HepG2 (cell line): ENCODE measurements around the gene RAD51D. TPM values are rescaled to one million over a fixed set of nuclear protein-coding genes. Genes with fewer than 3 reads are reported as not detected.
"Not testable (repeated sequence)": the region's sequence is repeated elsewhere in the genome, so short reads cannot be mapped to it uniquely, and the experiment has no call there.

Experiments
- ATAC-seq: fragments of 200-7000 bp; cut with Tn5 transposase; 3 replicates; pipeline ENCODE4 v1.9.1; 2020; ENCODE audit warnings: mild to moderate bottlenecking, moderate library complexity
- BruUV-seq: library from RNA; stranded (reverse); fragments of 400-500 nt; replicated peaks from 2 replicates; lab custom pipeline; 2021; lab: Mats Ljungman, UMichigan
- CTCF ChIA-PET: fragments of 300-600 bp; formaldehyde crosslinking; extraction: SDS; loops from one replicate; lab custom pipeline; 2021; ENCODE audit warnings: low total read pairs, inconsistent platforms, low intra/inter-chr PET ratio; lab: Yijun Ruan, JAX
- POLR2A ChIA-PET: fragments of 350-600 bp; sonication (Branson Sonifier 250); formaldehyde crosslinking; loops from one replicate; lab custom pipeline; 2020; ENCODE audit warnings: antibody characterized with exemption, inconsistent platforms; lab: Yijun Ruan, JAX
- DNase-seq: peaks from one replicate; pipeline ENCODE4 v3.0.0-alpha.2; 2015; ENCODE audit warnings: low spot score
- FAIRE-seq: peaks from 3 replicates; lab custom pipeline; 2011; peaks lifted over from hg19 to GRCh38; lab: Jason Lieb, UNC
- H2AFZ ChIP-seq: one replicate; pipeline ENCODE4 v1.6.1; 2011; ENCODE audit warnings: low read length, inconsistent platforms
- H3K27ac ChIP-seq: fragments of 300-600 bp; 3 replicates; pipeline ENCODE4 v1.8.0; 2011; ENCODE audit warnings: mixed run types, mild to moderate bottlenecking, mixed read lengths, low read length, inconsistent platforms; ENCODE audit not compliant: insufficient read depth; ENCODE audit errors: extremely low read length
- H3K27me3 ChIP-seq, 2 experiments: fragments of 200-600 bp in 1 of 2; 2 replicates in 1 of 2; 3 replicates in 1 of 2; pipeline versions ENCODE4 v1.6.0 to v1.8.0; 2011; ENCODE audit warnings: low read length in 2 of 2, mild to moderate bottlenecking in 2 of 2, moderate library complexity in 2 of 2, inconsistent platforms in 1 of 2; ENCODE audit not compliant: insufficient read depth in 2 of 2, control insufficient read depth in 1 of 2
- H3K36me3 ChIP-seq, 2 experiments: fragments of 200-600 bp in 1 of 2; replicated peaks in 1 of 2; 2 replicates in 1 of 2; 3 replicates in 1 of 2; pipeline versions ENCODE4 v1.5.1 to v1.8.0; 2011; ENCODE audit warnings: low read length in 2 of 2, inconsistent platforms in 1 of 2; ENCODE audit not compliant: insufficient read depth in 2 of 2, control insufficient read depth in 1 of 2
- H3K4me1 ChIP-seq: 2 replicates; pipeline ENCODE4 v1.5.1; 2012; ENCODE audit warnings: low read length, inconsistent platforms; ENCODE audit not compliant: insufficient read depth
- H3K4me2 ChIP-seq: 2 replicates; pipeline ENCODE4 v1.6.0; 2011; ENCODE audit warnings: low read depth, low read length, inconsistent platforms
- H3K4me3 ChIP-seq, 3 experiments: fragments of 200-600 bp in 1 of 3; sonication (generic), shearing (Covaris generic) in 1 of 3; replicated peaks in 1 of 3; 2 replicates each; pipeline ENCODE4 v1.5.1; 2011 to 2016; ENCODE audit warnings: low read length in 3 of 3, inconsistent platforms in 2 of 3, low read depth in 2 of 3, mild to moderate bottlenecking in 2 of 3, control low read depth in 1 of 3, mixed read lengths in 1 of 3; ENCODE audit not compliant: insufficient read depth in 1 of 3
- H3K79me2 ChIP-seq: one replicate; pipeline ENCODE4 v1.6.1; 2011; ENCODE audit warnings: low read length, inconsistent platforms; ENCODE audit not compliant: insufficient read depth
- H3K9ac ChIP-seq: 2 replicates; pipeline ENCODE4 v1.6.0; 2011; ENCODE audit warnings: mild to moderate bottlenecking, low read depth, low read length, inconsistent platforms; ENCODE audit not compliant: insufficient read depth
- H3K9me3 ChIP-seq: 2 replicates; pipeline ENCODE4 v1.5.1; 2012; ENCODE audit warnings: mild to moderate bottlenecking, low read length
- H4K20me1 ChIP-seq: 2 replicates; pipeline ENCODE4 v1.6.0; 2011; ENCODE audit warnings: inconsistent platforms, mild to moderate bottlenecking, low read length, moderate library complexity; ENCODE audit not compliant: insufficient read depth
- SMARCE1 ChIP-seq: fragments of 450-650 bp; IDR thresholded peaks from 2 replicates; pipeline ENCODE4 v1.6.1; 2017; ENCODE audit warnings: borderline replicate concordance
- ZBTB33 ChIP-seq: sonication (generic); formaldehyde crosslinking; IDR thresholded peaks from 2 replicates; pipeline ENCODE4 v1.4.0; 2020; ENCODE audit warnings: missing genetic modification reagents
- WGBS: methylation state at CpG from one replicate; pipeline ENCODE4 v1.1.6; 2017; ENCODE audit warnings: low lambda C conversion rate; 5-methylcytosine and 5-hydroxymethylcytosine counted together
- in situ Hi-C: cut with HindIII; loops from 2 replicates; pipeline ENCODE4 v1.10.0; 2017; ENCODE audit warnings: low pct_unique_long_range_greater_than_20kb; ENCODE audit not compliant: extremely low pct_ligation_motif_present
- intact Hi-C: fragments of 100-400 bp; cut with micrococcal nuclease; formaldehyde crosslinking; loops from one replicate; pipeline ENCODE4 v1.10.0; 2022; ENCODE audit not compliant: unreplicated experiment
- polyA plus RNA-seq, 8 experiments: library from polyadenylated mRNA; depleted of rRNA in 3 of 8; stranded (reverse) in 7 of 8; unstranded in 1 of 8; fragments of >200 nt; fragmentation: Illumina TruSeq in 4 of 8; extraction: Trizol in 4 of 8; gene quantifications; 2 replicates each; pipeline versions ENCODE4 v1.2.1 to v1.2.3, GENCODE V29; 2011 to 2016; ENCODE audit warnings: low read depth in 4 of 8, missing spikeins in 1 of 8, mixed read lengths in 1 of 8; ENCODE audit not compliant: insufficient read depth in 1 of 8
- total RNA-seq, 5 experiments: library from RNA; depleted of rRNA; stranded (reverse); fragments of >200 nt; fragmentation: Illumina TruSeq; extraction: Trizol; gene quantifications; 2 replicates each; pipeline ENCODE4 v1.2.3, GENCODE V29; 2016; ENCODE audit warnings: low read depth in 1 of 5

Gene RAD51D
- total and polyA plus RNA-seq, 2 of the 13 experiments (the other 11 are each of a cell fraction or from before 2014, with no cell fraction given): 6.7 to 13.1 TPM

- no peak for TF ChIP-seq SMARCE1
Measured at GRCh38 chr17:35046245-35046644, 73.4 kb downstream of the RAD51D start (continued).

DNA sequence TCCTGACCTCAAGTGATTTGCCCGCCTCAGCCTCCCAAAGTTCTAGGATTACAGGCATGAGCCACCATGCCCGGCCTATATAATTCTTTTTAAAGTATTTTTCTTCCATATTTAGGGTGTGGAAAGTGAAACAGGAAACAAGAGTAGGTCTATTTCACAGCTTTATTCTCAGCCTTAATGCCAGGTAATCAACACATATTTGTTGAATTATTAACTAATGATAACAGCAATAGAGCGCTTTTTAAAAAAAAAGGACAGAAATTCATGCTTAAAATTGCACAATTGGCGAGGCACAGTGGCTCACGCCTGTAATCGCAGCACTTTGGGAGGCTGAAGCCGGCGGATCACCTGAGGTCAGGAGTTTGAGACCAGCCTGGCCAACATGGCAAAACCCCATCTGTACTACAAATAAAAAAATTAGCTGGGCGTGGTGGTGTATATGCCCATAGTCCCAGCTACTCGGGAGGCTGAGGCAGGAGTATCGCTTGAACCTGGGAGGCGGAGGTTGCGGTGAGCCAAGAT lies 74.1 kb downstream of the RAD51D start:
- intact Hi-C loops, CTCF ChIA-PET, BruUV-seq: not testable (repeated sequence)

More for the DNA sequence above, 74.1 kb downstream of the RAD51D start:
- peaks cover 71% of the 10 kb centered on the region for H3K79me2 ChIP-seq
- WGBS: 98% methylated on average over 13 of the region's 13 CpGs
- H3K4me3 ChIP-seq, H3K27ac ChIP-seq, ATAC-seq, FAIRE-seq, POLR2A ChIA-PET, H3K27me3 ChIP-seq, H3K36me3 ChIP-seq, H3K9me3 ChIP-seq, DNase-seq, H4K20me1 ChIP-seq, H2AFZ ChIP-seq, H3K4me2 ChIP-seq, H3K9ac ChIP-seq, in situ Hi-C loops: not testable (repeated sequence)
- peaks cover 77% of the 10 kb centered on the region for H3K4me1 ChIP-seq
- peak; percentile 32; the same call in 1 of the 2 replicates for TF ChIP-seq ZBTB33 (CRISPR knock-in tag)
